Measurements from ENCODE around the gene TENM4. TPM values are rescaled to one million over a fixed set of nuclear protein-coding genes. Genes with fewer than 3 reads are reported as not detected.

Gene TENM4
- total RNA-seq, 2 experiments from 2014 or later = not detected

DNA sequence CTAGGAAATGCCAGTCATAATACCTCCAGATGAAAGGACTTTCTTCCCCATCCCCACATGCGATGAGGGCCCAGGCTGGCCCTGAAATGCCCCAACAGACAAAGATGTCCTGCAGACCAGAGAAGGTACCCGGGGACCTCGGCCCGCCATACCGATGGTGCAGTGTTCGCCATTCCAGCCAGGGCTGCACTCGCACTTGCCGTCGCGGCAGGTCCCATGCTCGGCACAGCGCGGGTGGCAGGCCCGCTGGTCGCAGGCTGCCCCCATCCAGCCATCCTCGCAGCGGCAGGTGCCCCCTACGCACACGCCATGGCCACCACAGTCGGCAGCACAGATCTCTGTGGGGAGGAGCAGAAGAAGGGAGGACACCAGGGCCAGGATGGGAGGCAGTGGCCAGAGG, 654.1 kb downstream of the TENM4 start:
- BruUV-seq (replicated peaks) = no TSS peak
- Histone ChIP-seq H3K79me2 (ENCODE audit: insufficient read depth, low read depth, low read length) (no peaks in the 10 kb centered on the region), H3K4me3 (ENCODE audit: low read depth, low read length, poor library complexity, severe bottlenecking) (no peak overlapping the region), H3K36me3 (ENCODE audit: insufficient read depth, low read length) (no peaks in the 10 kb centered on the region), H3K9me3 (ENCODE audit: low read length) (no peaks in the 10 kb centered on the region), H2AFZ (ENCODE audit: low read length) (no peak overlapping the region), H3K27ac (ENCODE audit: low read depth, low read length, poor library complexity, severe bottlenecking) (no peak overlapping the region), H4K20me1 (ENCODE audit: insufficient read depth, low read length) (no peaks in the 10 kb centered on the region), H3K4me1 (ENCODE audit: insufficient read depth, low read length, poor library complexity, severe bottlenecking) (no peaks in the 10 kb centered on the region), H3K4me2 (ENCODE audit: low read length) (no peak overlapping the region), H3K9me2 (ENCODE audit: insufficient read depth, low read length) (no peaks in the 10 kb centered on the region)
- POLR2A ChIA-PET = interaction anchor here (0.8 kb wide), 1 partner anchor 16 kb away, joined by 3 read pairs; no protein-coding TSS in a partner anchor
- intact Hi-C loops (cut with micrococcal nuclease; ENCODE audit: unreplicated experiment) = no loop called here
- no peak for DNase-seq (ENCODE audit: low spot score)
- no peak for TF ChIP-seq EZH2phosphoT487 (IDR thresholded peaks at IDR 0.05; ENCODE audit: borderline replicate concordance, low read depth, low read length)
- TF ChIP-seq, protein P1, sequence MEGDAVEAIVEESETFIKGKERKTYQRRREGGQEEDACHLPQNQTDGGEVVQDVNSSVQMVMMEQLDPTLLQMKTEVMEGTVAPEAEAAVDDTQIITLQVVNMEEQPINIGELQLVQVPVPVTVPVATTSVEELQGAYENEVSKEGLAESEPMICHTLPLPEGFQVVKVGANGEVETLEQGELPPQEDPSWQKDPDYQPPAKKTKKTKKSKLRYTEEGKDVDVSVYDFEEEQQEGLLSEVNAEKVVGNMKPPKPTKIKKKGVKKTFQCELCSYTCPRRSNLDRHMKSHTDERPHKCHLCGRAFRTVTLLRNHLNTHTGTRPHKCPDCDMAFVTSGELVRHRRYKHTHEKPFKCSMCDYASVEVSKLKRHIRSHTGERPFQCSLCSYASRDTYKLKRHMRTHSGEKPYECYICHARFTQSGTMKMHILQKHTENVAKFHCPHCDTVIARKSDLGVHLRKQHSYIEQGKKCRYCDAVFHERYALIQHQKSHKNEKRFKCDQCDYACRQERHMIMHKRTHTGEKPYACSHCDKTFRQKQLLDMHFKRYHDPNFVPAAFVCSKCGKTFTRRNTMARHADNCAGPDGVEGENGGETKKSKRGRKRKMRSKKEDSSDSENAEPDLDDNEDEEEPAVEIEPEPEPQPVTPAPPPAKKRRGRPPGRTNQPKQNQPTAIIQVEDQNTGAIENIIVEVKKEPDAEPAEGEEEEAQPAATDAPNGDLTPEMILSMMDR (conservative IDR thresholded peaks at IDR 0.05; ENCODE audit: low read length) = no peak
- CTCF ChIA-PET (ENCODE audit: unreplicated experiment) = no interaction called here

GRCh38 chr11:78786086-78786485, 654.7 kb downstream of the TENM4 start:
- Histone ChIP-seq H2AFZ (ENCODE audit: low read length) (no peak overlapping the region), H3K27ac (ENCODE audit: low read depth, low read length, poor library complexity, severe bottlenecking) (no peak overlapping the region), H3K36me3 (ENCODE audit: insufficient read depth, low read length) (no peaks in the 10 kb centered on the region), H3K4me3 (ENCODE audit: low read depth, low read length, poor library complexity, severe bottlenecking) (no peak overlapping the region), H3K9me3 (ENCODE audit: low read length) (no peaks in the 10 kb centered on the region), H4K20me1 (ENCODE audit: insufficient read depth, low read length) (no peaks in the 10 kb centered on the region), H3K4me2 (ENCODE audit: low read length) (no peak overlapping the region), H3K79me2 (ENCODE audit: insufficient read depth, low read depth, low read length) (no peaks in the 10 kb centered on the region), H3K9me2 (ENCODE audit: insufficient read depth, low read length) (no peaks in the 10 kb centered on the region), H3K4me1 (ENCODE audit: insufficient read depth, low read length, poor library complexity, severe bottlenecking) (no peaks in the 10 kb centered on the region)
- no peak for DNase-seq (ENCODE audit: low spot score)
- intact Hi-C loops (cut with micrococcal nuclease; ENCODE audit: unreplicated experiment) = no loop called here
- ChIA-PET POLR2A (interaction anchor here (0.6 to 0.8 kb wide), 2 partner anchors 17 to 33 kb away, joined by 3 read pairs; no protein-coding TSS in a partner anchor), CTCF (ENCODE audit: unreplicated experiment) (no interaction called here)
- TF ChIP-seq EZH2phosphoT487 (IDR thresholded peaks at IDR 0.05; ENCODE audit: borderline replicate concordance, low read depth, low read length) = no peak
- TF ChIP-seq, protein P1 (conservative IDR thresholded peaks at IDR 0.05; ENCODE audit: low read length) = no peak
- BruUV-seq (replicated peaks) = no TSS peak

GRCh38 chr11:78784321-78785061, 656.3 kb downstream of the TENM4 start:
- Histone ChIP-seq H3K79me2 (ENCODE audit: insufficient read depth, low read depth, low read length) (no peaks in the 10 kb centered on the region), H3K4me3 (ENCODE audit: low read depth, low read length, poor library complexity, severe bottlenecking) (no peak overlapping the region), H3K36me3 (ENCODE audit: insufficient read depth, low read length) (no peaks in the 10 kb centered on the region), H2AFZ (ENCODE audit: low read length) (no peak overlapping the region), H3K4me2 (ENCODE audit: low read length) (no peak overlapping the region), H3K4me1 (ENCODE audit: insufficient read depth, low read length, poor library complexity, severe bottlenecking) (no peaks in the 10 kb centered on the region), H3K9me2 (ENCODE audit: insufficient read depth, low read length) (no peaks in the 10 kb centered on the region), H4K20me1 (ENCODE audit: insufficient read depth, low read length) (no peaks in the 10 kb centered on the region), H3K9me3 (ENCODE audit: low read length) (no peaks in the 10 kb centered on the region), H3K27ac (ENCODE audit: low read depth, low read length, poor library complexity, severe bottlenecking) (no peak overlapping the region)
- ChIA-PET CTCF (ENCODE audit: unreplicated experiment) (no interaction called here), POLR2A (interaction anchor here (0.7 kb wide), 1 partner anchor 9 kb away, joined by 3 read pairs; no protein-coding TSS in a partner anchor)
- BruUV-seq (replicated peaks) = no TSS peak
- intact Hi-C loops (cut with micrococcal nuclease; ENCODE audit: unreplicated experiment) = no loop called here
- TF ChIP-seq EZH2phosphoT487 (IDR thresholded peaks at IDR 0.05; ENCODE audit: borderline replicate concordance, low read depth, low read length) = no peak
- TF ChIP-seq, protein P1 (conservative IDR thresholded peaks at IDR 0.05; ENCODE audit: low read length) = no peak
- DNase-seq (ENCODE audit: low spot score) = no peak
